ENCODE results near the gene PIAS3.
A peak's percentile ranks its signal among the peaks of the same experiment; 100 is the strongest.

The PIAS3 gene

GRCh38 chr1:145858901-145859490 is at the start of gene PIAS3:
PIAS3 (minus strand) TSS chr1:145859081; CDS start chr1:145858990, 91 bp downstream.
- peak within 1 kb of the TSS; percentile 82 for H3K4me3 ChIP-seq (ENCODE audit: low read depth, low read length)
- no peaks in the 10 kb centered on the region for H3K9me3 ChIP-seq (ENCODE audit: control insufficient read depth, low read length)
- H3K4me2 ChIP-seq (ENCODE audit: low read length) = peak within 1 kb of the TSS; percentile 91
- no peak for TF ChIP-seq CTCF (IDR thresholded peaks at IDR 0.05)
- H3K36me3 ChIP-seq (ENCODE audit: control insufficient read depth, insufficient read depth, low read length) = no peaks in the 10 kb centered on the region
- peak within 1 kb of the TSS; percentile 70 for H3K27ac ChIP-seq
- no peak within 1 kb of the TSS for H3K9ac ChIP-seq
- H3K79me2 ChIP-seq = no peaks in the 10 kb centered on the region
- peak within 1 kb of the TSS; percentile 96 for H2AFZ ChIP-seq
- no peaks in the 10 kb centered on the region for H3K27me3 ChIP-seq (ENCODE audit: control insufficient read depth, insufficient read depth, low read length)
- H3K4me1 ChIP-seq = peaks cover 3% of the 10 kb centered on the region

GRCh38 chr1:145908653-145909052 is 49.8 kb upstream of the PIAS3 start:
- no peak for TF ChIP-seq CTCF (IDR thresholded peaks at IDR 0.05)
- Histone ChIP-seq H3K27me3 (ENCODE audit: control insufficient read depth, insufficient read depth, low read length) (no peaks in the 10 kb centered on the region), H3K79me2 (no peaks in the 10 kb centered on the region), H3K4me2 (ENCODE audit: low read length) (no peak overlapping the region), H2AFZ (no peak overlapping the region), H3K27ac (no peak overlapping the region), H3K9ac (no peak overlapping the region), H3K4me1 (peaks cover 2% of the 10 kb centered on the region), H3K9me3 (ENCODE audit: control insufficient read depth, low read length) (no peaks in the 10 kb centered on the region), H3K4me3 (ENCODE audit: low read depth, low read length) (no peak overlapping the region), H3K36me3 (ENCODE audit: control insufficient read depth, insufficient read depth, low read length) (no peaks in the 10 kb centered on the region)

GRCh38 chr1:145906954-145907753 is 48.3 kb upstream of the PIAS3 start:
- Histone ChIP-seq H2AFZ (no peak overlapping the region), H3K27ac (no peak overlapping the region), H3K9ac (no peak overlapping the region), H3K36me3 (ENCODE audit: control insufficient read depth, insufficient read depth, low read length) (no peaks in the 10 kb centered on the region), H3K4me3 (ENCODE audit: low read depth, low read length) (no peak overlapping the region), H3K79me2 (no peaks in the 10 kb centered on the region), H3K4me1 (peaks cover 2% of the 10 kb centered on the region), H3K9me3 (ENCODE audit: control insufficient read depth, low read length) (no peaks in the 10 kb centered on the region), H3K27me3 (ENCODE audit: control insufficient read depth, insufficient read depth, low read length) (no peaks in the 10 kb centered on the region), H3K4me2 (ENCODE audit: low read length) (no peak overlapping the region)
- no peak for TF ChIP-seq CTCF (IDR thresholded peaks at IDR 0.05)

- no peak overlapping the region for H3K27ac ChIP-seq
Observed at GRCh38 chr1:145901312-145902021, 42.6 kb upstream of the PIAS3 start.

More at GRCh38 chr1:145901312-145902021, 42.6 kb upstream of the PIAS3 start:
- Histone ChIP-seq H3K4me2 (ENCODE audit: low read length) (no peak overlapping the region), H3K79me2 (no peaks in the 10 kb centered on the region), H3K9me3 (ENCODE audit: control insufficient read depth, low read length) (no peaks in the 10 kb centered on the region), H3K27me3 (ENCODE audit: control insufficient read depth, insufficient read depth, low read length) (no peaks in the 10 kb centered on the region), H2AFZ (no peak overlapping the region), H3K36me3 (ENCODE audit: control insufficient read depth, insufficient read depth, low read length) (no peaks in the 10 kb centered on the region), H3K4me1 (no peaks in the 10 kb centered on the region), H3K4me3 (ENCODE audit: low read depth, low read length) (no peak overlapping the region), H3K9ac (no peak overlapping the region)
- no peak for TF ChIP-seq CTCF (IDR thresholded peaks at IDR 0.05)
